CD14-positive monocyte (primary cell): ENCODE measurements around the gene NPAT. TPM values are rescaled to one million over a fixed set of nuclear protein-coding genes. Genes with fewer than 3 reads are reported as not detected.

ENCODE experiments used
- DNase-seq, 3 donors: peaks; one replicate each; pipeline ENCODE4 v3.0.0-alpha.2; 2011 to 2022
- H2AFZ ChIP-seq: 2 replicates; pipeline ENCODE4 v1.6.0; 2012; ENCODE audit warnings: mild to moderate bottlenecking, low read depth, low read length, inconsistent platforms; ENCODE audit not compliant: insufficient read depth, poor library complexity, severe bottlenecking
- H3K27ac ChIP-seq, 2 donors: 1 replicate in 1 of 2; 2 replicates in 1 of 2; pipeline ENCODE4 v1.5.1; 2012 to 2013; ENCODE audit warnings: low read length in 2 of 2, control low read depth in 1 of 2, inconsistent platforms in 1 of 2, low read depth in 1 of 2, mild to moderate bottlenecking in 1 of 2
- H3K27me3 ChIP-seq, 2 donors: one replicate each; pipeline versions ENCODE4 v1.6.0 to v1.6.1; 2011 to 2013; ENCODE audit warnings: low read length in 2 of 2; ENCODE audit not compliant: control insufficient read depth in 2 of 2, insufficient read depth in 2 of 2
- H3K36me3 ChIP-seq, 2 donors: replicated peaks in 1 of 2; 1 replicate in 1 of 2; 2 replicates in 1 of 2; pipeline versions ENCODE4 v1.5.1 to v1.6.1; 2012 to 2013; ENCODE audit warnings: low read length in 2 of 2, control low read depth in 1 of 2, inconsistent platforms in 1 of 2, mild to moderate bottlenecking in 1 of 2; ENCODE audit not compliant: insufficient read depth in 2 of 2, control insufficient read depth in 1 of 2
- H3K4me1 ChIP-seq, 2 donors: 1 replicate in 1 of 2; 2 replicates in 1 of 2; pipeline versions ENCODE4 v1.5.1 to v1.6.1; 2012 to 2013; ENCODE audit warnings: low read length in 2 of 2, control low read depth in 1 of 2, inconsistent platforms in 1 of 2, mild to moderate bottlenecking in 1 of 2, moderate library complexity in 1 of 2; ENCODE audit not compliant: insufficient read depth in 2 of 2, control insufficient read depth in 1 of 2
- H3K4me2 ChIP-seq: replicated peaks from 2 replicates; pipeline ENCODE3; 2012; ENCODE audit warnings: low read length, moderate library complexity, mild to moderate bottlenecking; ENCODE audit not compliant: poor library complexity, severe bottlenecking; ENCODE audit errors: extremely low read depth
- H3K4me3 ChIP-seq, 3 experiments: fragments of 200-600 bp in 1 of 3; sonication (generic) in 1 of 3; replicated peaks in 1 of 3; 1 replicate in 2 of 3; 2 replicates in 1 of 3; pipeline ENCODE4 v1.5.1; 2011 to 2013; ENCODE audit warnings: low read length in 3 of 3, mild to moderate bottlenecking in 3 of 3, control low read depth in 2 of 3, low read depth in 2 of 3, inconsistent platforms in 1 of 3, moderate library complexity in 1 of 3
- H3K79me2 ChIP-seq: 2 replicates; pipeline ENCODE4 v1.6.0; 2012; ENCODE audit warnings: mild to moderate bottlenecking, control low read depth, inconsistent platforms, low read length, moderate library complexity; ENCODE audit not compliant: insufficient read depth
- H3K9ac ChIP-seq: 2 replicates; pipeline ENCODE4 v1.6.0; 2017; ENCODE audit warnings: low read length, mild to moderate bottlenecking; ENCODE audit not compliant: insufficient read depth, poor library complexity, severe bottlenecking
- H3K9me3 ChIP-seq, 2 donors: replicated peaks in 1 of 2; 1 replicate in 1 of 2; 2 replicates in 1 of 2; pipeline versions ENCODE4 v1.5.1 to v1.6.1; 2012 to 2013; ENCODE audit warnings: low read length in 2 of 2, control low read depth in 1 of 2; ENCODE audit not compliant: control insufficient read depth in 1 of 2, insufficient read depth in 1 of 2
- H4K20me1 ChIP-seq: 2 replicates; pipeline ENCODE4 v1.6.0; 2012; ENCODE audit warnings: mild to moderate bottlenecking, low read length, control low read depth, moderate library complexity; ENCODE audit not compliant: insufficient read depth
- H3K27ac Mint-ChIP-seq, 7 donors: one replicate each; pipeline ENCODE4 v1.8.0; 2020; ENCODE audit warnings: mild to moderate bottlenecking in 7 of 7, mixed read lengths in 7 of 7, moderate library complexity in 6 of 7, inconsistent platforms in 2 of 7
- H3K27me3 Mint-ChIP-seq, 3 donors: one replicate each; pipeline ENCODE4 v1.8.0; 2021 to 2022; ENCODE audit warnings: low read depth in 3 of 3, mild to moderate bottlenecking in 3 of 3, mixed read lengths in 3 of 3, moderate library complexity in 3 of 3, inconsistent platforms in 1 of 3
- H3K36me3 Mint-ChIP-seq, 2 donors: one replicate each; pipeline ENCODE4 v1.8.0; 2020; ENCODE audit warnings: mixed read lengths in 2 of 2, inconsistent platforms in 1 of 2, mild to moderate bottlenecking in 1 of 2
- H3K4me1 Mint-ChIP-seq: one replicate; pipeline ENCODE4 v1.8.0; 2020; ENCODE audit warnings: mild to moderate bottlenecking, mixed read lengths
- H3K4me3 Mint-ChIP-seq, 2 donors: one replicate each; pipeline ENCODE4 v1.8.0; 2020; ENCODE audit warnings: mild to moderate bottlenecking in 2 of 2, mixed read lengths in 2 of 2, moderate library complexity in 1 of 2
- H3K9me3 Mint-ChIP-seq, 7 donors: one replicate each; pipeline ENCODE4 v1.8.0; 2020 to 2022; ENCODE audit warnings: mixed read lengths in 7 of 7, mild to moderate bottlenecking in 6 of 7, moderate library complexity in 6 of 7, inconsistent platforms in 2 of 7
- WGBS: methylation state at CpG from one replicate; pipeline ENCODE4 v1.1.5; 2013; ENCODE audit warnings: missing lambda C conversion rate; ENCODE audit not compliant: insufficient coverage; 5-methylcytosine and 5-hydroxymethylcytosine counted together
- intact Hi-C, 2 donors: fragments of 100-400 bp; cut with micrococcal nuclease; formaldehyde crosslinking; loops; one replicate each; pipeline versions ENCODE4 v1.15.0 to v1.15.1; 2023
- polyA plus RNA-seq, 3 donors: library from polyadenylated mRNA; depleted of rRNA in 1 of 3; unstranded in 2 of 3; stranded (reverse) in 1 of 3; fragments of 300-500 nt in 2 of 3; fragments of >200 nt in 1 of 3; fragmentation: Illumina TruSeq in 2 of 3; gene quantifications; 1 replicate in 2 of 3; 2 replicates in 1 of 3; pipeline ENCODE4 v1.2.3, GENCODE V29; 2012 to 2021
- TF ChIP-seq, protein P1 (sequence below): fragments of 200-600 bp; IDR thresholded peaks from one replicate; pipeline ENCODE4 v1.8.0; 2022; ENCODE audit warnings: antibody characterized with exemption, mild to moderate bottlenecking

NPAT gene
- polyA plus RNA-seq, 3 donors, result 3.7 to 5.0 (median 4.1) TPM

DNA sequence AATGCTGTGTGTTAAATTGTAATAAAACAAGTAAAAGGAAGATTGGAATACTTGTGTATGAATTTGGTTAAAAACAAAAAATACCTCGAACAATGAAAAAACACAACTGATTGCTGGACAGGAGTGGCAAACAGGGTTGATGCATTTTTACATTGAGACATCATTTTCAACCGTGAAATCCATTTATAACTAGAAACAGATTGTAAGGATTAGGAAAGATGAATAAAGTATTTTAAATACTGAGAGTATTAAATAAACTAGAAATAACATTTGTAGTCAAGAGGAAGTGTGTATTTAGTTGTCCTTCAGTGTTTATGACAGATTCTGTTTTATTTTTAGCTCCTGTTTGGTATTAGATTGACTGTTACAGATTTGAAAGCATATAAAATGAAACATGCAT lies 5.8 kb upstream of the NPAT start:
- Histone ChIP-seq H3K9me3 (no peaks in the 10 kb centered on the region), H4K20me1 (no peaks in the 10 kb centered on the region), H2AFZ (no peak overlapping the region), H3K27me3 (no peaks in the 10 kb centered on the region), H3K36me3 (peaks cover 49 to 58% of the 10 kb centered on the region in 2 donors), H3K4me2 (no peak overlapping the region), H3K9ac (no peak overlapping the region), H3K4me3 (no peak overlapping the region), H3K27ac (no peak overlapping the region), H3K79me2 (peaks cover 49% of the 10 kb centered on the region), H3K4me1 (peaks cover 25 to 30% of the 10 kb centered on the region in 2 donors)
- no CpG with 5 or more reads among the region's 2 CpGs for WGBS
- Mint-ChIP-seq H3K36me3 (peaks cover 59 to 70% of the 10 kb centered on the region in 2 donors), H3K27ac (no peak overlapping the region), H3K27me3 (peaks cover 0 to 3% (median 2%) of the 10 kb centered on the region in 3 donors), H3K4me1 (peaks cover 10% of the 10 kb centered on the region), H3K9me3 (no peaks in the 10 kb centered on the region), H3K4me3 (no peak overlapping the region)
- no peak for DNase-seq
- intact Hi-C loops, result loop anchor here (5.0 to 10.0 kb wide), 3 partner anchors 103 to 267 kb away; partner anchors contain the start of genes ACAT1 (in 2 of the 2) and POGLUT3 (in 1 of the 2)
- TF ChIP-seq, protein P1, sequence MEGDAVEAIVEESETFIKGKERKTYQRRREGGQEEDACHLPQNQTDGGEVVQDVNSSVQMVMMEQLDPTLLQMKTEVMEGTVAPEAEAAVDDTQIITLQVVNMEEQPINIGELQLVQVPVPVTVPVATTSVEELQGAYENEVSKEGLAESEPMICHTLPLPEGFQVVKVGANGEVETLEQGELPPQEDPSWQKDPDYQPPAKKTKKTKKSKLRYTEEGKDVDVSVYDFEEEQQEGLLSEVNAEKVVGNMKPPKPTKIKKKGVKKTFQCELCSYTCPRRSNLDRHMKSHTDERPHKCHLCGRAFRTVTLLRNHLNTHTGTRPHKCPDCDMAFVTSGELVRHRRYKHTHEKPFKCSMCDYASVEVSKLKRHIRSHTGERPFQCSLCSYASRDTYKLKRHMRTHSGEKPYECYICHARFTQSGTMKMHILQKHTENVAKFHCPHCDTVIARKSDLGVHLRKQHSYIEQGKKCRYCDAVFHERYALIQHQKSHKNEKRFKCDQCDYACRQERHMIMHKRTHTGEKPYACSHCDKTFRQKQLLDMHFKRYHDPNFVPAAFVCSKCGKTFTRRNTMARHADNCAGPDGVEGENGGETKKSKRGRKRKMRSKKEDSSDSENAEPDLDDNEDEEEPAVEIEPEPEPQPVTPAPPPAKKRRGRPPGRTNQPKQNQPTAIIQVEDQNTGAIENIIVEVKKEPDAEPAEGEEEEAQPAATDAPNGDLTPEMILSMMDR, result no peak

DNA sequence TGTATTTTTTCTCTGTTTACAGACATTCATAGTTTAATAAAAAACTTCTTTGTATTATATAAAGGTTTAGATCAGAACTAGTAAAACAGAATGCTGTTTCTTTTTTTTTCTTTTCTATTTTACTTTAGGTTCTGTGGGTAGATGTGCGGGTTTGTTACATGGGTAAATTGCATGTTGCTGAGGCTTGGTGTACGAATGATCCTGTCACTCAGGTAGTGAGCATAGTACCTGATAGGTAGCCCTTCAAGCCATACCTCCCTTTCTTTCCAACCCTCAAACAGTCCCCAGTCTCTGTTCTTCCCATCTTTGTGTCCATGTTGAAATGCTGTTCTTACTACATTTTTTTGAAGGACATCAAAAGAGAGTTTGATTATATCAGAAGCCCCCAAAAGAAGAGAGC lies 3.6 kb upstream of the NPAT start:
- TF ChIP-seq, protein P1, result no peak
- Histone ChIP-seq H3K9me3 (no peaks in the 10 kb centered on the region), H3K36me3 (peaks cover 33 to 36% of the 10 kb centered on the region in 2 donors), H3K4me2 (no peak overlapping the region), H3K4me3 (no peak overlapping the region), H3K27me3 (no peaks in the 10 kb centered on the region), H3K4me1 (peaks cover 37 to 42% of the 10 kb centered on the region in 2 donors), H3K9ac (no peak overlapping the region), H4K20me1 (no peaks in the 10 kb centered on the region), H3K79me2 (peaks cover 59% of the 10 kb centered on the region), H2AFZ (peak overlapping the region; percentile 75), H3K27ac (peak overlapping the region in 1 of 2 donors; percentile 99)
- WGBS, result no CpG with 5 or more reads among the region's 2 CpGs
- H3K9me3 Mint-ChIP-seq, result no peaks in the 10 kb centered on the region
- DNase-seq, result no peak
- peaks cover 18% of the 10 kb centered on the region for H3K4me1 Mint-ChIP-seq
- no peak overlapping the region for H3K4me3 Mint-ChIP-seq
- H3K36me3 Mint-ChIP-seq, result peaks cover 43 to 48% of the 10 kb centered on the region in 2 donors
- peak overlapping the region in 4 of 7 donors; percentile 26 to 87 (median 60) for H3K27ac Mint-ChIP-seq
- intact Hi-C loops, result loop anchor here (5.0 to 10.0 kb wide), 3 partner anchors 101 to 269 kb away; partner anchors contain the start of genes ACAT1 (in 2 of the 2) and POGLUT3 (in 1 of the 2)
- H3K27me3 Mint-ChIP-seq, result peaks cover 0 to 2% (median 1%) of the 10 kb centered on the region in 3 donors
